ENCODE data around the gene ZNF362.

GRCh38 chr1:33326785-33327184 is 70.5 kb downstream of the ZNF362 start:
- TF ChIP-seq RFX5 (IDR thresholded peaks at IDR 0.05; ENCODE audit: low read length) (no peak), CTCF (IDR thresholded peaks at IDR 0.05) (no peak), RAD21 (IDR thresholded peaks at IDR 0.05; ENCODE audit: low read length) (no peak), ZBTB33 (IDR thresholded peaks at IDR 0.05; ENCODE audit: borderline replicate concordance, low read depth) (no peak), MAX (IDR thresholded peaks at IDR 0.05; ENCODE audit: low read depth) (no peak), CHD2 (IDR thresholded peaks at IDR 0.05; ENCODE audit: low read length, partially characterized antibody) (no peak), SMC3 (IDR thresholded peaks at IDR 0.05; ENCODE audit: low read depth, low read length) (no peak), REST (IDR thresholded peaks at IDR 0.05; ENCODE audit: low read depth, low read length) (no peak), USF1 (IDR thresholded peaks at IDR 0.05; ENCODE audit: borderline replicate concordance, low read depth) (no peak)

Measured in SK-N-SH (cell line).